Activated CD4-positive, alpha-beta T cell treated with anti-CD3 and anti-CD28 coated beads for 36 hours (primary cell): ENCODE measurements around the gene TMEM273. TPM values are rescaled to one million over a fixed set of nuclear protein-coding genes. Genes with fewer than 3 reads are reported as not detected.

Source experiments
- ATAC-seq: fragments of 200-7000 bp; cut with Tn5 transposase; one replicate; pipeline ENCODE4 v1.10.0; 2021; ENCODE audit warnings: mild to moderate bottlenecking, moderate library complexity
- CTCF ChIA-PET: fragments of 350-600 bp; sonication (Branson Sonifier 250); formaldehyde crosslinking; loops from one replicate; lab custom pipeline; 2021; ENCODE audit warnings: antibody characterized with exemption; lab: Charles Lee
- POLR2A ChIA-PET: fragments of 350-600 bp; sonication (Branson Sonifier 250); formaldehyde crosslinking; loops from one replicate; lab custom pipeline; 2021; ENCODE audit warnings: antibody characterized with exemption, inconsistent platforms; lab: Charles Lee
- DNase-seq: peaks from one replicate; pipeline ENCODE4 v3.0.0-alpha.2; 2020
- H3K27ac Mint-ChIP-seq: one replicate; pipeline ENCODE4 v1.8.0; 2021; ENCODE audit warnings: mixed read lengths
- H3K27me3 Mint-ChIP-seq: one replicate; pipeline ENCODE4 v1.8.0; 2021; ENCODE audit warnings: mixed read lengths
- H3K36me3 Mint-ChIP-seq: one replicate; pipeline ENCODE4 v1.8.0; 2021; ENCODE audit warnings: low read depth, mixed read lengths
- H3K4me1 Mint-ChIP-seq: one replicate; pipeline ENCODE4 v1.8.0; 2021; ENCODE audit warnings: mixed read lengths
- H3K4me3 Mint-ChIP-seq: one replicate; pipeline ENCODE4 v1.8.0; 2021; ENCODE audit warnings: mild to moderate bottlenecking, moderate library complexity, mixed read lengths
- H3K9me3 Mint-ChIP-seq: one replicate; pipeline ENCODE4 v1.8.0; 2021; ENCODE audit warnings: low read depth, mixed read lengths
- intact Hi-C, 2 experiments: fragments of 100-400 bp; cut with DNase I in 1 of 2; cut with micrococcal nuclease in 1 of 2; formaldehyde crosslinking; loops; one replicate each; pipeline versions ENCODE4 v1.14.2 to v1.15.1; 2022 to 2024; cut with DNase I, micrococcal nuclease
- total RNA-seq, 2 experiments: library from RNA; stranded (reverse); gene quantifications; one replicate each; pipeline ENCODE4 v1.2.3, GENCODE V29; 2021

TMEM273 gene
- total RNA-seq, 2 experiments from 2014 or later = 26.5 to 28.0 TPM

DNA sequence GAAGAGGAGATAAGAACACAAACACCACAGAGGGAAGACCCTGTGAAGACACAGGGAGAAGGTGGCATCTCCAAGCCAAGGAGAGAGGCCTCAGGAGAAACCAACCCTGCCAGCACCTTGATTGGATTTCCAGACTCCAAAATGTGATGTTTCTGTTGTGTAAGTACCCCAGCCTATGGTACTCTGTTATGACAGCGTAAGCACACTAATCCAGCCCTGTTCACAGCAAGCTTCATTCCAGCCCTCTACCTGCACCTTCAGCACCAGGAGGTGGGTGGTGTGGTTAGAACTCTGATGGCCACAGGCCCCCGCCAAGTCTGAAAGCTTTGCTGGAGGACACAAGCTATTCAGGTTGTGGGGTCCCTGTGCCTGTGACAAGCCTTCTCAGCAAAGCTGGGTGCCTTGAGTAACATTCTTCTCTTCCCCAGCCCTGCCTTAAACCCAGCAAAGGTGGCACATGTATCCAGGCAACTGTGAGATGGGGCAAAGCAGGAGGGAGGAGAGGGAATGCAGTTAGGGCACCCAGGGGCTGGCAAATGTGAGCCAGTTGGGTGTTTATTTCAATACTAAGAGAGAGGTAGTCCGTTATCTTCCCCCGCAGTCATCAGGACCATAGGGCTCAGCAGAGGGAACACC, 77.4 kb downstream of the TMEM273 start:
- Mint-ChIP-seq H3K36me3 (no peaks in the 10 kb centered on the region), H3K4me3 (no peak overlapping the region), H3K4me1 (peaks cover 2% of the 10 kb centered on the region), H3K9me3 (no peaks in the 10 kb centered on the region), H3K27me3 (peaks cover 8% of the 10 kb centered on the region), H3K27ac (no peak overlapping the region)
- intact Hi-C loops = loop anchor here in 1 of 2 experiments (10.0 kb wide), 1 partner anchor 556 kb away; no protein-coding TSS in a partner anchor
- no peak for ATAC-seq
- DNase-seq = no peak
- POLR2A ChIA-PET = no interaction called here
- CTCF ChIA-PET = interaction anchor here (0.6 kb wide), 1 partner anchor 171 kb away, joined by 3 read pairs; no protein-coding TSS in a partner anchor

GRCh38 chr10:49109669-49110340, 78.4 kb downstream of the TMEM273 start:
- no peak for DNase-seq
- no peak overlapping the region for H3K4me3 Mint-ChIP-seq
- intact Hi-C loops = loop anchor here in 1 of 2 experiments (10.0 kb wide), 1 partner anchor 555 kb away; no protein-coding TSS in a partner anchor
- no peaks in the 10 kb centered on the region for H3K36me3 Mint-ChIP-seq
- CTCF ChIA-PET = no interaction called here
- no peak overlapping the region for H3K27ac Mint-ChIP-seq
- H3K4me1 Mint-ChIP-seq = peaks cover under 1% of the 10 kb centered on the region
- ATAC-seq = no peak
- POLR2A ChIA-PET = no interaction called here
- H3K9me3 Mint-ChIP-seq = no peaks in the 10 kb centered on the region
- peaks cover 9% of the 10 kb centered on the region for H3K27me3 Mint-ChIP-seq

DNA sequence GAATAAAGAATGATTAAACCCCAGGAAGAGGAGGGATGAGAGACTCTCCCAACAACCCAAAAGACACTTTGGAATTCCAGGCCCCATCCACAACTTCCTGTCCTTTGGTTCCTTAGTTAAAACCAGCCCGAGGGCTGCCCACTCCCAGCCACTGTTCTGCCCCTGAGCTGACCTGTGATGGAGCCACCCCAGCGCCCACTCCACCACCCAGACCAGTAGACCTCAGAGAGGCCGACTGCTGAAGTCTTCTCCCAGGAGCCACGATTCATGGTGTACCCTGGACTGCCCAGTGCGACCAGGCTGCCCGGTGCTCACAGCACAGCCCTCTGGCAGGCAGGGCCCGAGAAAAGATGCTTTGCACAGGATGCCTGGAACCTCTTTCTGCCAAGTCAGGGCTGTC, 79.5 kb downstream of the TMEM273 start:
- ChIA-PET POLR2A (no interaction called here), CTCF (no interaction called here)
- intact Hi-C loops = no loop called here
- Mint-ChIP-seq H3K27ac (no peak overlapping the region), H3K4me1 (peaks cover under 1% of the 10 kb centered on the region), H3K4me3 (no peak overlapping the region), H3K27me3 (peaks cover 8% of the 10 kb centered on the region), H3K36me3 (no peaks in the 10 kb centered on the region), H3K9me3 (no peaks in the 10 kb centered on the region)
- DNase-seq (no peak), ATAC-seq (no peak)

GRCh38 chr10:49107887-49108267, 80.3 kb downstream of the TMEM273 start:
- H3K36me3 Mint-ChIP-seq = no peaks in the 10 kb centered on the region
- H3K9me3 Mint-ChIP-seq = no peaks in the 10 kb centered on the region
- DNase-seq (no peak), ATAC-seq (no peak)
- H3K4me3 Mint-ChIP-seq = no peak overlapping the region
- intact Hi-C loops = no loop called here
- no peak overlapping the region for H3K27ac Mint-ChIP-seq
- CTCF ChIA-PET = no interaction called here
- peaks cover 5% of the 10 kb centered on the region for H3K27me3 Mint-ChIP-seq
- peaks cover 5% of the 10 kb centered on the region for H3K4me1 Mint-ChIP-seq
- POLR2A ChIA-PET = no interaction called here

- Mint-ChIP-seq H3K27ac (no peak overlapping the region), H3K27me3 (peaks cover 5% of the 10 kb centered on the region), H3K4me3 (no peak overlapping the region), H3K36me3 (no peaks in the 10 kb centered on the region), H3K9me3 (no peaks in the 10 kb centered on the region), H3K4me1 (peaks cover 5% of the 10 kb centered on the region)
- ChIA-PET POLR2A (no interaction called here), CTCF (no interaction called here)
- ATAC-seq = no peak
- intact Hi-C loops = no loop called here
- DNase-seq = no peak
These were observed 80.9 kb downstream of the TMEM273 start for GRCh38 chr10:49107111-49107886.

- DNase-seq (no peak), ATAC-seq (no peak)
- intact Hi-C loops = no loop called here
- H3K36me3 Mint-ChIP-seq = no peaks in the 10 kb centered on the region
- H3K4me3 Mint-ChIP-seq = no peak overlapping the region
- POLR2A ChIA-PET = no interaction called here
- no peaks in the 10 kb centered on the region for H3K9me3 Mint-ChIP-seq
- no peak overlapping the region for H3K27ac Mint-ChIP-seq
- peaks cover 5% of the 10 kb centered on the region for H3K4me1 Mint-ChIP-seq
- CTCF ChIA-PET = no interaction called here
- H3K27me3 Mint-ChIP-seq = peaks cover 5% of the 10 kb centered on the region
These were observed 81.7 kb downstream of the TMEM273 start for GRCh38 chr10:49106451-49106850.

DNA sequence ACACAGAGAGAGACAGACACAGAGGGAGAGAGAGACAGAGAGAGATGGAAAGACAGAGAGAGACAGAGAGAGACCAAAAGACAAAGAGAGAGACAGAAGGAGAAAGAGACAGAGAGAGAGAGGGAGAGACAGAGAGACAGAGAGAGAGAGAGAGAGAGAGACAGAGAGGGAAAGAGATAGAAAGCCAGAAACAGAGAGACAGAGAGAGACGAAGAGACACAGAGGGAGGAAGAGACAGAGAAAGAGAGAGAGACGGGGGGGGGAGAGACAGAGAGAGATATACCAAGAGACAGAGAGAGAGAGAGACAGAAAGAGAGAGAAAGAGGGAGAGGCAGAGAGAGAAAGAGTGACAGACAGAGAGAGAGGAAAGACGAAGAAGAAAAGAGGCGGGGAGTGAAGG, 83.1 kb downstream of the TMEM273 start:
- Mint-ChIP-seq H3K4me3 (no peak overlapping the region), H3K36me3 (no peaks in the 10 kb centered on the region), H3K9me3 (no peaks in the 10 kb centered on the region), H3K27ac (no peak overlapping the region), H3K4me1 (peaks cover 5% of the 10 kb centered on the region), H3K27me3 (peaks cover 5% of the 10 kb centered on the region)
- ATAC-seq (no peak), DNase-seq (no peak)
- POLR2A ChIA-PET = no interaction called here
- intact Hi-C loops = no loop called here
- CTCF ChIA-PET = no interaction called here

Other genes with a start within 250 kb of the TMEM273 start
- gene LRRC18, start 248.6 kb downstream of the TMEM273 start, total RNA-seq = not detected
- gene VSTM4, start 72.9 kb downstream of the TMEM273 start, total RNA-seq = under 1 TPM; 0.07 to 0.11 TPM
- not detected for gene FAM170B, start 54.4 kb downstream of the TMEM273 start, total RNA-seq
- gene C10orf71, start 110.8 kb upstream of the TMEM273 start, total RNA-seq = not detected
- gene DRGX, start 207.7 kb upstream of the TMEM273 start, total RNA-seq = not detected